A673 (cell line): ENCODE measurements around the gene GMCL2. TPM values are rescaled to one million over a fixed set of nuclear protein-coding genes. Genes with fewer than 3 reads are reported as not detected.

Experiments used
- BruUV-seq: library from RNA; stranded (reverse); fragments of 400-500 nt; replicated peaks from 2 replicates; lab custom pipeline; 2021; lab: Mats Ljungman, UMichigan
- CTCF ChIA-PET: fragments of 300-600 bp; sonication (Branson Sonifier 250); formaldehyde crosslinking; loops from one replicate; lab custom pipeline; 2022; ENCODE audit warnings: antibody characterized with exemption; lab: Charles Lee
- POLR2A ChIA-PET: fragments of 300-600 bp; sonication (Branson Sonifier 250); formaldehyde crosslinking; loops from one replicate; lab custom pipeline; 2022; ENCODE audit warnings: antibody characterized with exemption; ENCODE audit not compliant: low non-redundant PET; lab: Charles Lee
- DNase-seq: peaks from one replicate; pipeline ENCODE4 v3.0.0-alpha.2; 2015; ENCODE audit warnings: low spot score
- H3K27ac ChIP-seq: fragments of 200-600 bp; sonication (generic); 2 replicates; pipeline ENCODE4 v1.5.1; 2016; ENCODE audit warnings: mixed run types, low read depth, mild to moderate bottlenecking, mixed read lengths, antibody characterized with exemption, low read length; ENCODE audit not compliant: poor library complexity, severe bottlenecking
- H3K27me3 ChIP-seq: fragments of 200-600 bp; sonication (generic); replicated peaks from 2 replicates; pipeline ENCODE4 v1.6.1; 2017; ENCODE audit warnings: mixed run types, low read depth, mild to moderate bottlenecking, mixed read lengths, antibody characterized with exemption, low read length; ENCODE audit not compliant: insufficient read depth, poor library complexity
- H3K36me3 ChIP-seq: fragments of 200-600 bp; sonication (generic); 2 replicates; pipeline ENCODE4 v1.6.1; 2016; ENCODE audit warnings: mixed run types, mild to moderate bottlenecking, mixed read lengths, antibody characterized with exemption, low read length; ENCODE audit not compliant: insufficient read depth, poor library complexity, severe bottlenecking
- H3K4me1 ChIP-seq: fragments of 200-600 bp; sonication (generic); 2 replicates; pipeline ENCODE4 v1.6.1; 2017; ENCODE audit warnings: mixed run types, mild to moderate bottlenecking, mixed read lengths, antibody characterized with exemption, low read length; ENCODE audit not compliant: insufficient read depth, poor library complexity, severe bottlenecking
- H3K4me3 ChIP-seq: fragments of 200-600 bp; sonication (generic); 2 replicates; pipeline ENCODE4 v1.5.1; 2016; ENCODE audit warnings: low read depth, mixed run types, mild to moderate bottlenecking, mixed read lengths, low read length; ENCODE audit not compliant: poor library complexity, severe bottlenecking
- H3K9me3 ChIP-seq: fragments of 200-600 bp; sonication (generic); 2 replicates; pipeline ENCODE4 v1.6.1; 2016; ENCODE audit warnings: mixed run types, low read depth, mild to moderate bottlenecking, mixed read lengths, antibody characterized with exemption, low read length; ENCODE audit not compliant: poor library complexity, severe bottlenecking
- EZH2 ChIP-seq: fragments of 200-600 bp; sonication (generic); IDR thresholded peaks from 2 replicates; pipeline ENCODE4 v1.6.1; 2017; ENCODE audit warnings: borderline replicate concordance, low read depth, mild to moderate bottlenecking, mixed read lengths, antibody characterized with exemption, low read length; ENCODE audit not compliant: poor library complexity, severe bottlenecking
- intact Hi-C: fragments of 100-400 bp; cut with micrococcal nuclease; formaldehyde crosslinking; loops from one replicate; pipeline ENCODE4 v1.10.0; 2022; ENCODE audit not compliant: unreplicated experiment
- total RNA-seq: library from RNA; stranded (reverse); gene quantifications from 2 replicates; pipeline ENCODE4 v1.2.3, GENCODE V29; 2021
- TF ChIP-seq, protein P1 (sequence below): fragments of 300-800, 200-600 bp; sonication (generic); conservative IDR thresholded peaks from 2 replicates; pipeline ENCODE4 v1.5.1; 2017; ENCODE audit warnings: low read depth, mild to moderate bottlenecking, antibody characterized with exemption, low read length, moderate library complexity, mixed read lengths

Gene GMCL2
- total RNA-seq, 1 experiment from 2014 or later: not detected

DNA sequence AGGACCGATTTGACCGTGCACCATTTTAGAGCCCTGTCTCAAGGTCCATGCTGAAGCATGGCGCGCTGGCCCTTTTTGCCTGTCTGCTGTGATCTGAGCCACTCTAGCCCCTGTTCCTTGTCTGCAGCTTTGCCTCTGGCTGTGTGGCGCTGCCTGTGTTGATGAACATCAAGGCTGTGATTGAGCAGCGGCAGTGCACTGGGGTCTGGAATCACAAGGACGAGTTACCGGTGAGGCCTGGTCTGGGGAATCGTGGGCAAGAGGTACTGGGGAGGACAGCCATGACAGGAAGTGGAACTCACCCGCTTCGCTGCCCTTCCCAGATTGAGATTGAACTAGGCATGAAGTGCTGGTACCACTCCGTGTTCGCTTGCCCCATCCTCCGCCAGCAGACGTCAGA lies 39.8 kb downstream of the GMCL2 start:
- no peaks in the 10 kb centered on the region for H3K9me3 ChIP-seq
- no peaks in the 10 kb centered on the region for H3K27me3 ChIP-seq
- ChIA-PET CTCF (no interaction called here), POLR2A (no interaction called here)
- no TSS peak for BruUV-seq
- no peak for DNase-seq
- H3K36me3 ChIP-seq: peaks cover 76% of the 10 kb centered on the region
- no peak overlapping the region for H3K4me3 ChIP-seq
- H3K27ac ChIP-seq: no peak overlapping the region
- TF ChIP-seq, protein P1, sequence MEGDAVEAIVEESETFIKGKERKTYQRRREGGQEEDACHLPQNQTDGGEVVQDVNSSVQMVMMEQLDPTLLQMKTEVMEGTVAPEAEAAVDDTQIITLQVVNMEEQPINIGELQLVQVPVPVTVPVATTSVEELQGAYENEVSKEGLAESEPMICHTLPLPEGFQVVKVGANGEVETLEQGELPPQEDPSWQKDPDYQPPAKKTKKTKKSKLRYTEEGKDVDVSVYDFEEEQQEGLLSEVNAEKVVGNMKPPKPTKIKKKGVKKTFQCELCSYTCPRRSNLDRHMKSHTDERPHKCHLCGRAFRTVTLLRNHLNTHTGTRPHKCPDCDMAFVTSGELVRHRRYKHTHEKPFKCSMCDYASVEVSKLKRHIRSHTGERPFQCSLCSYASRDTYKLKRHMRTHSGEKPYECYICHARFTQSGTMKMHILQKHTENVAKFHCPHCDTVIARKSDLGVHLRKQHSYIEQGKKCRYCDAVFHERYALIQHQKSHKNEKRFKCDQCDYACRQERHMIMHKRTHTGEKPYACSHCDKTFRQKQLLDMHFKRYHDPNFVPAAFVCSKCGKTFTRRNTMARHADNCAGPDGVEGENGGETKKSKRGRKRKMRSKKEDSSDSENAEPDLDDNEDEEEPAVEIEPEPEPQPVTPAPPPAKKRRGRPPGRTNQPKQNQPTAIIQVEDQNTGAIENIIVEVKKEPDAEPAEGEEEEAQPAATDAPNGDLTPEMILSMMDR: no peak
- no peak for TF ChIP-seq EZH2
- intact Hi-C loops: no loop called here
- H3K4me1 ChIP-seq: peaks cover 4% of the 10 kb centered on the region

DNA sequence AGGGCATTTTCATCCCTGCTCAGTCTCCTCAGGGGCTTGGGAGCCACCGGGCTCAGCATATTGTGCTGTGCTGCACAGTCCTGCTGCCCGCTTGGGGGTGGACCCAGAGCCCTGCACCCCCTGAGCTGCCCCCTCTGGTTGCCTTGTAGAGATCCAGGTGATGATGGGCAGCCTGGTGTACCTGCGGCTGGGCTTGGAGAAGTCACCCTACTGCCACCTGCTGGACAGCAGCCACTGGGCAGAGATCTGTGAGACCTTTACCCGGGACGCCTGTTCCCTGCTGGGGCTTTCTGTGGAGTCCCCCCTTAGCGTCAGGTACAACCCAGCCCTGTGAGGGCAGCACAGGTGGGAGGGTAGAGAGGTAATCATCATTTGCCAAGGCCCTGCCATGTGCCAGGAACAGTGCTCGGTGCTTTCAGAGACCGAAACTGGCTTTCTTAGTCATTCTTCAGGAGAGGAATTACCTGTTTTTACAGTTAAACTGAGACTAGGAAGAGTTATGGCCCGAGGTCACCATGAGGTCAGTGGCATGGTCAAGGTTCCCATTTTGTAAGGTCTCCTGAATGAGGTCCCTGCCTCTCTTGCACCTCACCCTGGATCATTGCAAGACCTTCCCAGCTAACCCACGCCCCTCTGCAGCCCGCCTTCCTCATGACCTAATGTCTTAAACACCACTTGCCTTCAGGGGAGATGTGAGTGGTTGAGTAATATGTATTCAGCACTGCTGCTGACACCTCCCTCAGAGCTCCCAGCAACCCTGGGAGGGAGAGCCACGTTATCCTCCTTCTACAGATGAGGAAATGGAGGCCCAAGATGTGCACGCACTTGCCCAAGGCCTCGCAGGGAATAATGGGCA lies 41.0 kb downstream of the GMCL2 start:
- intact Hi-C loops: loop anchor here (1.0 kb wide), 1 partner anchor 70 kb away; no protein-coding TSS in a partner anchor
- no peak for TF ChIP-seq EZH2
- TF ChIP-seq, protein P1: peak; percentile 61
- Histone ChIP-seq H3K4me3 (no peak overlapping the region), H3K9me3 (no peaks in the 10 kb centered on the region), H3K27me3 (no peaks in the 10 kb centered on the region), H3K27ac (no peak overlapping the region), H3K4me1 (no peaks in the 10 kb centered on the region), H3K36me3 (peaks cover 69% of the 10 kb centered on the region)
- POLR2A ChIA-PET: no interaction called here
- peak; percentile 20 for DNase-seq
- CTCF ChIA-PET: no interaction called here
- no TSS peak for BruUV-seq

DNA sequence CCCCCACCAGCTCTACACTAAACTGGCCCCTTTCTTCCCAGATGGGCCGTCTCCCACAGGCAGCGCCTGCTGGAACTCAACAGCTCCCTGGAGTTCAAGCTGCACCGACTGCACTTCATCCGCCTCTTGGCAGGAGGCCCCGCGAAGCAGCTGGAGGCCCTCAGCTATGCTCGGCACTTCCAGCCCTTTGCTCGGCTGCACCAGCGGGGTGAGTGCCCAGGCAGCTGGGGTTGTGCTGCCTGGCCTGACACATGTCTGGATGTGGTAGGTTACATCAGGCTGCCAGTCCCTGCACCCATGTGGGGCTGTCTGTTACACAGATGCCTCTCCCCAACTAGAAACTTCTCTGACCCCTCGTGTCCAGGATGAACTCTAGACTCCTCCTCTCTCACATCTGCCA lies 43.3 kb downstream of the GMCL2 start:
- peaks cover 63% of the 10 kb centered on the region for H3K36me3 ChIP-seq
- ChIA-PET POLR2A (no interaction called here), CTCF (no interaction called here)
- H3K4me3 ChIP-seq: no peak overlapping the region
- no peak for DNase-seq
- no peak overlapping the region for H3K27ac ChIP-seq
- H3K4me1 ChIP-seq: no peaks in the 10 kb centered on the region
- intact Hi-C loops: no loop called here
- no peaks in the 10 kb centered on the region for H3K9me3 ChIP-seq
- no peak for TF ChIP-seq EZH2
- TF ChIP-seq, protein P1: no peak
- no TSS peak for BruUV-seq
- no peaks in the 10 kb centered on the region for H3K27me3 ChIP-seq
